Measurements from ENCODE around the gene SIGLEC15.
"Not testable (repeated sequence)": the region's sequence is repeated elsewhere in the genome, so short reads cannot be mapped to it uniquely, and the experiment has no call there.

Gene SIGLEC15

GRCh38 chr18:45825258-45826044 lies at the start of gene SIGLEC15:
SIGLEC15 (plus strand) TSS chr18:45825675; CDS start chr18:45825729, 54 bp downstream.
- DNase-seq (ENCODE audit: low read depth), result no peak

GRCh38 chr18:45775743-45776142 lies 49.7 kb upstream of the SIGLEC15 start:
- DNase-seq (ENCODE audit: low read depth), result no peak

GRCh38 chr18:45777393-45777792 lies 48.1 kb upstream of the SIGLEC15 start:
- DNase-seq (ENCODE audit: low read depth), result no peak

- no peak for DNase-seq (ENCODE audit: low read depth)
Measured at GRCh38 chr18:45780568-45780967, 44.9 kb upstream of the SIGLEC15 start.

GRCh38 chr18:45782662-45783061 lies 42.8 kb upstream of the SIGLEC15 start:
- DNase-seq (ENCODE audit: low read depth), result no peak

- DNase-seq (ENCODE audit: low read depth), result no peak
Measured at GRCh38 chr18:45783097-45784075, 42.1 kb upstream of the SIGLEC15 start.

GRCh38 chr18:45785134-45785533 lies 40.3 kb upstream of the SIGLEC15 start:
- no peak for DNase-seq (ENCODE audit: low read depth)

GRCh38 chr18:45786941-45787340 lies 38.5 kb upstream of the SIGLEC15 start:
- DNase-seq (ENCODE audit: low read depth), result no peak

- no peak for DNase-seq (ENCODE audit: low read depth)
Measured at GRCh38 chr18:45787346-45787745, 38.1 kb upstream of the SIGLEC15 start.

- no peak for DNase-seq (ENCODE audit: low read depth)
Measured at GRCh38 chr18:45788861-45789260, 36.6 kb upstream of the SIGLEC15 start.

GRCh38 chr18:45792506-45793263 lies 32.8 kb upstream of the SIGLEC15 start:
- DNase-seq (ENCODE audit: low read depth), result no peak

GRCh38 chr18:45793264-45793965 lies 32.1 kb upstream of the SIGLEC15 start:
- DNase-seq (ENCODE audit: low read depth), result no peak

GRCh38 chr18:45801416-45802004 lies 24.0 kb upstream of the SIGLEC15 start:
- DNase-seq (ENCODE audit: low read depth), result no peak

- no peak for DNase-seq (ENCODE audit: low read depth)
Measured at GRCh38 chr18:45802814-45803492, 22.5 kb upstream of the SIGLEC15 start.

GRCh38 chr18:45805551-45805950 lies 19.9 kb upstream of the SIGLEC15 start:
- DNase-seq (ENCODE audit: low read depth), result no peak

- DNase-seq (ENCODE audit: low read depth), result no peak
Measured at GRCh38 chr18:45806226-45806625, 19.2 kb upstream of the SIGLEC15 start.

- not testable (repeated sequence) for DNase-seq (ENCODE audit: low read depth)
Measured at GRCh38 chr18:45807144-45807543, 18.3 kb upstream of the SIGLEC15 start.

GRCh38 chr18:45814733-45815132 lies 10.7 kb upstream of the SIGLEC15 start:
- DNase-seq (ENCODE audit: low read depth), result not testable (repeated sequence)

- DNase-seq (ENCODE audit: low read depth), result no peak
Measured at GRCh38 chr18:45817543-45817942, 7.9 kb upstream of the SIGLEC15 start.

GRCh38 chr18:45818765-45819164 lies 6.7 kb upstream of the SIGLEC15 start:
- not testable (repeated sequence) for DNase-seq (ENCODE audit: low read depth)

Data from stimulated activated CD8-positive, alpha-beta memory T cell treated with anti-CD3 and anti-CD28 coated beads, Interleukin-7, amount 100 ng/mL, for 24 hours (primary cell).